Measurements from ENCODE around the gene PTGDS.

DNA sequence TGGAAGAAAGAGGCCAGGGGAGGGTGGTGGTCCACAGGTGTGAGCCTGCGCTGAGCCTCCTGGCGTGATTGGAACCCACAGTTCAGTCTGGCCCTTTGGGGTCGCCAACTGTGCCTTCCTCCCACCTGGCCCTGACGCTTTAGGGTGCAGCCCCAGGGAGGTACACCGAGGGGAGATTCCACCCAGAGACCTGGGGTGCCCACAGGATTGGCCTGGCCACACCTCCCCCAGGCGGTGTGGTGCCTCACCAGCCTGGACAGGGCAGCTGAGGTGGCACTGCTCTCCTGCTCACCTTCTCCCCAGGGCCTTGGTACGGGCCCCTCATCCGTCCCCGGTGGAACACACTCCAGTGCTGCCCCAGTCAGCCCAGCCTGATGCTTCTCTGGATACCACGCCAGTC is 20.1 kb downstream of the PTGDS start:
- TF ChIP-seq, protein P1, sequence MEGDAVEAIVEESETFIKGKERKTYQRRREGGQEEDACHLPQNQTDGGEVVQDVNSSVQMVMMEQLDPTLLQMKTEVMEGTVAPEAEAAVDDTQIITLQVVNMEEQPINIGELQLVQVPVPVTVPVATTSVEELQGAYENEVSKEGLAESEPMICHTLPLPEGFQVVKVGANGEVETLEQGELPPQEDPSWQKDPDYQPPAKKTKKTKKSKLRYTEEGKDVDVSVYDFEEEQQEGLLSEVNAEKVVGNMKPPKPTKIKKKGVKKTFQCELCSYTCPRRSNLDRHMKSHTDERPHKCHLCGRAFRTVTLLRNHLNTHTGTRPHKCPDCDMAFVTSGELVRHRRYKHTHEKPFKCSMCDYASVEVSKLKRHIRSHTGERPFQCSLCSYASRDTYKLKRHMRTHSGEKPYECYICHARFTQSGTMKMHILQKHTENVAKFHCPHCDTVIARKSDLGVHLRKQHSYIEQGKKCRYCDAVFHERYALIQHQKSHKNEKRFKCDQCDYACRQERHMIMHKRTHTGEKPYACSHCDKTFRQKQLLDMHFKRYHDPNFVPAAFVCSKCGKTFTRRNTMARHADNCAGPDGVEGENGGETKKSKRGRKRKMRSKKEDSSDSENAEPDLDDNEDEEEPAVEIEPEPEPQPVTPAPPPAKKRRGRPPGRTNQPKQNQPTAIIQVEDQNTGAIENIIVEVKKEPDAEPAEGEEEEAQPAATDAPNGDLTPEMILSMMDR (IDR thresholded peaks at IDR 0.05): no peak
- TF ChIP-seq EZH2 (IDR thresholded peaks at IDR 0.05; ENCODE audit: borderline replicate concordance, insufficient read depth, low read depth, low read length, poor library complexity, severe bottlenecking): no peak

Measured in B cell (primary cell).